Stimulated activated CD8-positive, alpha-beta memory T cell treated with anti-CD3 and anti-CD28 coated beads, Interleukin-7, amount 100 ng/mL, for 24 hours (primary cell): ENCODE results near the gene EXOC3L2.

Experiments
- DNase-seq: peaks from one replicate; pipeline ENCODE4 v3.0.0-alpha.2; 2020; ENCODE audit warnings: low read depth

EXOC3L2 gene

GRCh38 chr19:45218911-45219743 lies 26.1 kb downstream of the EXOC3L2 start:
- DNase-seq = no peak

DNA sequence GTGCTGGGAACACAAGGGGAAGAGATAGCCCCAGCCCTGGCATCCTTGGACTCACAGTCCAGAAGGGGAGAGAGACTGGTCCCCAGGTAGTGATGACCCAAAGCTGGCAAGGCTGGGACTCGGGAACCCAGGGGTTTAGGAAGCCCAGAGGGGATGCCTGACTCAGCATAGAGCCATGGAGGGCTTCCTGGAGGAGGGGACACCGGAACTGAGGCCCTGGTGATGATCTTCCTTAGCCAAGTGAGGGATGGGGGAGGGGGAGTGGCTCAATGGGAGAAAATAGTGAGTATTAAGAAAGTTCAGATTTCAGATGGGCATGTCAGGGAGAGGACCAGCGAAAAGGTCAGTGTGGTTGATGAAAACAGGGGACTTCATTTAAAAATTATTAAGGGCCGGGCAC lies 26.8 kb downstream of the EXOC3L2 start:
- DNase-seq = no peak

- no peak for DNase-seq
Observed at GRCh38 chr19:45217957-45218334, 27.3 kb downstream of the EXOC3L2 start.

GRCh38 chr19:45217193-45217956 lies 27.8 kb downstream of the EXOC3L2 start:
- no peak for DNase-seq

DNA sequence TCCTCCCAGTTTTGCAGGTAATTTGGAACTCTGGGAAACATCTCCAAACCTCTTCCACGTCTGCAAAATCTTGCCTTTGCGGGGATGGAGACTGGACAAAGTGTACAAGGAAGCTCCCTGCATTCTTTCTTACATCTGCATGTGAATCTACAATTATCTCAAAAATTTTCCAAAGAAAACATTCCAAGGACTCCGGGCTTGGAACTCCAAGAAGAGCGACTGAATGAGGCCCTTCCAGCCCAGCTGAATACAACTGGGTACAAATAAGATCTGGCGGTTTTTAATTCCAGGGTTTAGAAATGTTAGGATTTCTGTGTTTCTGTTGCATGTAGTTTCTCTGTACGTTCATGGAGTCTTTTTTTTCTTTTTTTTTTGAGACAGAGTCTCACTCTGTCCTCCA lies 28.5 kb downstream of the EXOC3L2 start:
- DNase-seq = no peak

- no peak for DNase-seq
Observed at GRCh38 chr19:45215391-45216191, 29.6 kb downstream of the EXOC3L2 start.

DNA sequence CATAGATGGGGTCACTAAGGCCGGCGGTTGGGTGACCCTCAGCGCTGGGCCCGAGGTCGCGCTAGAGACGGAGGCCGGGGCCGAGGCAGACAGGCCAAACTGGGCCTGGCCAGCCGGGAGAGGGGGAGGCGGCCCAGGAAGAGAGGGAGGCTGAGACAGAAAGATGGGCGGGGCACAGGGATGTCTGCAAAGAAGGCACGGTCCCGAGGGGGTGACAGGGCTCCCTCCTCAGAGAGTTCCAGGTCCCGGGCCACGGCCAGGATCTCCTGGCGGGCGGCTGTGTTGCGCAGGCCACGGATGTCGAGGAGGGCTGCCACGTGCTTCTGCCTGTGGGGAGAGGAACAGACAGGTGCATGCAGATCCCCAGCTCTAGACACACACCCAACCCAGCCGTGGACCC lies 32.2 kb downstream of the EXOC3L2 start:
- DNase-seq = no peak

DNA sequence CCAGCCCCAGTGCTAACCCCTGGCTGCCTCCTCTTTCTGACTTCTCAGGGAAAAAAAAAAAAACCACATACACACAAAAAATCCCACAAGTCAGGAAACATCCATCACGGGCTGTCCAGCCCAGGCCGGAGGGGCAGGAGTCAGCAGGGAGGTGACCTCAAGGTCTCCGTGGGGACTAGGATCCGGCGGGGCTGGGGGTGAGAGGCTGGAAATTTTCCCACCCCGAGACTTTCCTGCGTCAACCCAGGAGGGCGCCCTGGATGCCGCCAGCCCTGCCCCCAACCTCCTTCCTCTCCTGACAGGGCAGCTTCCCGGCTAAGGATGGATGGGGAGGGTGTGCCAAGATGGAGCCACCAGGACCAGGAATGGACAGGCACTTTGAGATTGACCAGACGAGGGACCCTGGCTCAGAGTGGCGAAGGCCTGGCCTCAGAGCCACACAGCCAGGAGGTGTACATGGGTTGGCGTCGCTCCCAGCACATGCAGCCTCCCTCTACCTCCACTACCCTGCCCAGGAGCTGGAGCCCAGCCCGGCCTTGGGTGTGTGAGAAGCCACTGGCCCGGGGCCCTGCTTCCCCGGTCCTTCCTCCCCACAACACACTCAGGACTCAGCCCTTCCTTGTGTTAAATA lies 33.3 kb downstream of the EXOC3L2 start:
- no peak for DNase-seq

GRCh38 chr19:45206328-45206727 lies 38.9 kb downstream of the EXOC3L2 start:
- DNase-seq = no peak

DNA sequence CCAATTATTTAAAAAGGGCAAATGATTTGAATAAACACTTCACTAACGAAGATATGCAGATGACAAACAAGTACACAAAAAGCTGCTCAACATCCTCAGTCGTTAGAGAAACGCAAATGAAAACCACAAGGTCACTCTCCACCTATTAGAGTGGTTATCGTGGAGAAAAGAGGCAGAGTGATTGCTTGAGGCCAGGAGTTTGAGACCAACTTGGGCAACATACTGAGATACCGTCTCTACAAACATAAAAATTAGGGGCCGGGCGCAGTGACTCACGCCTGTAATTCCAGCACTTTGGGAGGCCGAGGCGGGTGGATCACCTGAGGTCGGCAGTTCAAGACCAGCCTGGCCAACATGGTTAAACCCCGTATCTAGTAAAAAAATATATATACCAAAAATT lies 39.4 kb downstream of the EXOC3L2 start:
- DNase-seq = no peak

DNA sequence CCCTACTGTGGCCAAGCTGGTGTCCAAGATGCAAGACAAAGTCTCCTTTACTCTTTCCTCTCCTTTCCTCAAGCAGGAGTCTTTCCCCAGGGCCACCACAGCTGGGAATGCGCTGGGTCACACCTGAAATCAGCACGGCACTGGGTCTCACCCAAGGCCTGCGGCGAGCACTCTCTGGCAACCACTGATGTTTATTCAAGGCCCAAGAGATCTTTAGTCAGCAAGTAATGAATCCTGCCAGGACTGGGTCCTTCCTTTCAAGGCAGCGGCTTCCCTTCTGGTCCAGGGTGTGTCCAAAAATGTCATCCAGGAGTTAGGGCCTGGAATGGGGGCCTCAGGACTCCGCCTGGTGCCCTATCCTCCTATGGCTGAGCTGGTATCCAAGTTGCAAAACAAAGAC lies 42.6 kb downstream of the EXOC3L2 start:
- no peak for DNase-seq

GRCh38 chr19:45200568-45200967 lies 44.6 kb downstream of the EXOC3L2 start:
- DNase-seq = no peak

DNA sequence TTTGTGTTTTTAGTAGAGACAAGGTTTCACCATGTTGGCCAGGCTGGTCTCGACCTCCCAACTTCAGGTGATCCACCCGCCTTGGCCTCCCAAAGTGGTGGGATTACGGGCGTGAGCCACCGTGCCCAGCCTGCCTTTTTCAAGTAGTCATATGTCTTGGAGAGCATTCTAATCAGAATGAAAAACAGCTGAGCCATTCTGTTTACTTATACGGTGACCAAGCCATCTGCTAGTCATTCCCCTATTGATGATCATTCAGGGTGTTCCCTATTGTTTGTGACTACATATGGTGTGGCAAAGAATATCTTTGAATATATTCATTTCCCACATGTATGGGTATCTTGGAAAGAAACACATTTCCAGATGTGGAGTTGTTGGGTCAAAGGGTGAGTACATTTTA lies 49.4 kb downstream of the EXOC3L2 start:
- DNase-seq = no peak

DNA sequence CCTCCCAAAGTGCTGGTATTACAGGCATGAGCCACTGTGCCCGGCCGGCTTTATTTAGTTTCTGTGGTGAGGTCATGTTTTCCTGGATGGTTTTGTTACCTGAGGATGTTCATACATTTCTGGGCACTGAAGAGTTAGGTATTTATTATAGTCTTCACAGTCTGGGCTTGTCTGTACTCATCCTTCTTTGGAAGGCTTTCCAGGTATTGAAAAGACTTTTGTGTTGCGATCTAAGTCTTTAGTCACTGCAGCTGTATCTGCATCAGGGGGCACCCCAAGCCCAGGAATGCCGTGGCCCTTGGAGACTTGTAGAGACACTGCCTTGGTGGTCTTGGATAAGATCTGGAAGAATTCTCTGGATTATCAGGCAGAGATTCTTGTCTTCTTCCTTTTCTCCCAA lies 53.8 kb downstream of the EXOC3L2 start:
- no peak for DNase-seq

GRCh38 chr19:45189971-45190370 lies 55.2 kb downstream of the EXOC3L2 start:
- no peak for DNase-seq

DNA sequence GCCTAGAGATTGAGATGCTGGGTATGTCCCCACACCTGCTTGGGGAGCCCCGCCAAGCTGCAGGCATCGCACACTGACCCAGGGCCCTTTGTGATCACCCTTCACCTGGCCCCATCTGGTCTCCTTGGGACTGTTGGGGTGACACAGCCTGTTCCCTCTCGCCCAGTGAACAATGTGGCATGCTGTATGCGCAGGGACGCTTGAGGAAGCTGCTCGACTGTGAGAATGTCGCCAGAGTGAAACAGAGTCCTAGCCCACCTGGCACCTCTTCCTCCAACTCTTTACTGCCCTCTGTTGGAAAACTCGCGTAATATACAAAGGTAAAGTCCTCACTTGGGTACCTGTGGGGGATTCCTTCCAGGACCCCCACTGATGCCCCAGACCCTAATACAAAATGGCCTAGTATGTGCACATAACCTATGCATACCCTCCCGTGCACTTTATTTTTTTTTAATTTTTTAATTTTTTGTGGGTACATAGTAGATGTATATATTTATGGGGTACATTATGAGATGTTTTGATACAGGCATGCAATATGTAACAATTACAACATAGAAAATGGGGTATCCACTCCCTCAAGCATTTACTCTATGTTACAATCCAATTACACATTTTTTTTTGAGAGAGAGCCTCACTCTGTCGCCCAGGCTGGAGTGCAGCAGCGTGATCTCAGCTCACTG lies 57.6 kb downstream of the EXOC3L2 start:
- DNase-seq = no peak

- no peak for DNase-seq
Observed at GRCh38 chr19:45186509-45187334, 58.5 kb downstream of the EXOC3L2 start.

GRCh38 chr19:45184115-45184514 lies 61.1 kb downstream of the EXOC3L2 start:
- DNase-seq = no peak

- no peak for DNase-seq
Observed at GRCh38 chr19:45182758-45183157, 62.4 kb downstream of the EXOC3L2 start.

GRCh38 chr19:45180936-45181335 lies 64.3 kb downstream of the EXOC3L2 start:
- no peak for DNase-seq

- no peak for DNase-seq
Observed at GRCh38 chr19:45179892-45180370, 65.3 kb downstream of the EXOC3L2 start.
